Activated T-cell treated with anti-CD3 and anti-CD28 coated beads, Interleukin-2, amount 50 U/mL, for 48 hours (primary cell): ENCODE results near the gene SMKR1.
A peak's percentile ranks its signal among the peaks of the same experiment; 100 is the strongest.
"Not testable (repeated sequence)": the region's sequence is repeated elsewhere in the genome, so short reads cannot be mapped to it uniquely, and the experiment has no call there.

Experiments
- DNase-seq, 2 experiments: peaks; one replicate each; pipeline ENCODE4 v3.0.0-alpha.2; 2020

The SMKR1 gene

GRCh38 chr7:129530795-129531391 is 28.6 kb downstream of the SMKR1 start:
- peak; percentile 63 to 64 for DNase-seq

- no peak for DNase-seq
These were observed 29.4 kb downstream of the SMKR1 start for GRCh38 chr7:129531721-129532120.

- DNase-seq: no peak
These were observed 30.0 kb downstream of the SMKR1 start for GRCh38 chr7:129532375-129532774.

- not testable (repeated sequence) for DNase-seq
These were observed 32.4 kb downstream of the SMKR1 start for GRCh38 chr7:129534558-129535274.

- peak; percentile 28 to 32 for DNase-seq
These were observed 33.6 kb downstream of the SMKR1 start for GRCh38 chr7:129535896-129536295.

- no peak for DNase-seq
These were observed 34.0 kb downstream of the SMKR1 start for GRCh38 chr7:129536323-129536722.

DNA sequence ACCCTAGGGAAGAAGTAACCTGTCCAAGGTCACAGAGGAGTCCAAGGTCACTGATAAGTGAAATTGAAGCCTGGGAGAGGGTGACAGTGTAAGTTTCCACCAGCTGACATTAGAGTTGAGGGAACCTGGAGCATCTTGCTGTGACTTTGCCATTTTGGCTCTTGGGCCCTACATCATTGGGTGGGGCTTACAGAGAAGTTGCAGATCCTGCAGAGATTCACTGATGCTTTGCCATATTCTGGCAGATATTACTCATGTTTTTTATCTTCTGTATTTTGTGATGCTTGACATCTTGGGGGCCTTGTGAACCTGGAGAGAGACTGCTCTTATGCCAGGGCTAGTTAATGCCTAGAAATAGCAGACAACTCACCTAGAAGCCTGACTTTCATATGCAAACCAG is 36.5 kb downstream of the SMKR1 start:
- no peak for DNase-seq

- no peak for DNase-seq
These were observed 38.0 kb downstream of the SMKR1 start for GRCh38 chr7:129540340-129540739.

- no peak for DNase-seq
These were observed 42.4 kb downstream of the SMKR1 start for GRCh38 chr7:129544700-129545099.

DNA sequence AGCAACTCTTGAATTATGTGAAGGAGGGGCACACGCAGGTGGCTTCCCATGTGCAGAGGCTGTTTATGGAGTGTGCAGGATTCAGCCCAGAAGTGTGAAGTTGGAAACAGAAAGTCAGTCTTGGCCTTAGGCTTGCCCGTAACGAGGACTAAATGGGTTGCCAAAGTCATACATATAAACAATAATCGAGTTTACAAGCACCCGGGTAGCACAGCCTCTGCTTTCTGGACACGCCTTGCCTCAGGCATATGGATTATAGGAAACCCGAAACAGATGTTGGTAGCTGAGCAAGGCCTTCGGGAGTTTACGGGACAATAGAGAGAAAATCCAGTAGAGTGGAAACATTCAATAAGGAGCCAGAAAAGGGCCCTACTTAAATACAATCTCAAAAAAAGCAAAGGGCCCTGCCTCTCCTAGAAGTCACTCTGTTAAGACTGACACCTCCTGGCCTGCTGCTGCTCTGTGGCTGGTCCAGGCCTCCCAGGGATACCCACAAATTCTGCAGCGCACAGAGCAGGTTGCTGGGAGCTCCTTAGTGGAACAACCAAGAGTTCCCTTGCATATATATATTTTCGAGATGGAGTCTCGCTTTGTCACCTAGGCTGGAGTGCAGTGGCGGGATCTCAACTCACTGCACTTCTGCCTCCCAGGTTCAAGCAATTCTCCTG is 48.5 kb downstream of the SMKR1 start:
- no peak for DNase-seq

DNA sequence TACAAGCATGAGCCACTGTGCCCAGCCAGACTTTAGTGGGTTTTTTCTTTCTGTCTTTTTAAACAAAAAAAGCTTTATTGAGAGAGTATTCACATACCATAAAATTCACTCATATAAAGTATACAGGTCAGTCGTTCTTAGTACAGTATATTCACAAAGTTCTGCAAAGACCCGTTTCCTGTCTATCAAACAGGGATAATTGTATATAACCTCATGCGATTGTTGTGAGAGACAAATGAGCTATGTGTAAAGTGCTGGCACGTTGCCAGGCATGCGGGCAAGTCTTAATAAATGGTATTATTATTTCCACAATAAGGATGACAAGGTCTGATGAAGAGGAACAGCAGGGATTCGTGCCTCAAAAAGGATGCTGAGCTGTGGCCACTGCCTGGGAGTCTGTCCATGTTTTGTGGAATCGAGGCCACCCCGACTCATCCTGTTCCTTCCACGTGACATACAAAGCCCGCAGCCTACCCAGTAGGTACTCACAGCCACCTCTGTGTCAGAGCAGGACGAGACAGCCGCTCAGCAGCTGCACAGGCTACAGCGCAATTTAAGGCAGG is 51.6 kb downstream of the SMKR1 start:
- DNase-seq: peak; percentile 55 to 59

DNA sequence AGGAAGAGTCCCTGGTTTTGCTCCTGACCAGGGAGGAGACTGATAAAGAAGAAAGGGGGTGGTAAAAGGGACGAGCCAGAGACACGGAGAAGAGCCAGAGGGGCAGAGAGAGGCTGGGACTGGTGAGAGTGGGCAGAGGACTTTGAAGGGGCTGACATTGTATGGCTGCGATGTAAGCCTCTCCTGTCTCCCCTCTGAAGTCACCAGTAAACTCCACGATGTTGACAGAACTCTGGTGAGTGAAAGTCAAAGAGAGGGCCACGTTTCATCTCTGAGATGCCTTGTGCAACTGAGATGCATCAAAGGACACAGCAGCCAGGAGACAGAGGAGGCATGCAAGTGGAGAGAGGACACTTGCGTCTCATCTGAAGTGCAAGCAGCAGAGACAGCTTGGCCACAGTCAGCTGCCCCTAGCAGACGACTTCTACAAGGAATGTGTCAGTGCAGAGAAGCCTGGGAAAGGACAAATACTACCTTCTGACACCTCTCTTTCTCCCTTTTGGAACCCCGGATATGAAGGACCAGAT is 54.3 kb downstream of the SMKR1 start:
- DNase-seq: no peak

DNA sequence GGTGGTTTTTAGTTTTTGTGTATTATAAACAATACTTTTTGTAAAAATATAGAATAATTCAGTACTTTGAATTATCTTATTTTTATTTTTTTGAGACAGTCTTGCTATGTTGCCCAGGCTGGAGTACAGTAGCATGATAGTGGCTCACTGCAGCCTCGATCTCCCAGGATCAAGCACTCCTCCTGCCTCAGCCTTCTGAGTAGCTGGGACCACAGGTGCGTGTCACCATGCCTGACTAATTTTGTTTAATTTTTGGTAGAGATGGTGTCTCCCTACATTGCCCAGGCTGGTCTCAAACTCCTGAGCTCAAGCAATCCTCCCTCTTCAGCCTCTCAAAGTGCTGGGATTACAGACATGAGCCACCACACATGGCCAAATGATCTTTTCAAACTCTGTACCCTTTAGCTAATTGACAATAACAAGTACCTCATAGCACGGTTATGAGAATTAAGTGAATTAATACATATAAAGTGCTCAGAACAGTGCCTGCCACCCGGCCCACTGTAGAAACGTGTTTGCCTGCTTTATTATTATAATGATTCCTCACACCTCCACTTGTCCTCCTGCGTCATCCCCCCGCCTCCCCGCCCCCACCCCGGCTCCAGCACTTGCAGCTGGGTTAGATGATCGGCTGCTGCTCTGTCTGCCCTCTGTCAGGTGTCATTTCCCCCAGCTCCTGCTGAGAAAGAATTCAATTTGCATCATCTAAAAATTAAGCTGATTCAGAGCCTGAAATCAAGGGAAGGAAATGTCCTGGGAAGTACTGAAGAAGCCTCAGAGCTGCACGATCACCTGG is 55.6 kb downstream of the SMKR1 start:
- DNase-seq: no peak

DNA sequence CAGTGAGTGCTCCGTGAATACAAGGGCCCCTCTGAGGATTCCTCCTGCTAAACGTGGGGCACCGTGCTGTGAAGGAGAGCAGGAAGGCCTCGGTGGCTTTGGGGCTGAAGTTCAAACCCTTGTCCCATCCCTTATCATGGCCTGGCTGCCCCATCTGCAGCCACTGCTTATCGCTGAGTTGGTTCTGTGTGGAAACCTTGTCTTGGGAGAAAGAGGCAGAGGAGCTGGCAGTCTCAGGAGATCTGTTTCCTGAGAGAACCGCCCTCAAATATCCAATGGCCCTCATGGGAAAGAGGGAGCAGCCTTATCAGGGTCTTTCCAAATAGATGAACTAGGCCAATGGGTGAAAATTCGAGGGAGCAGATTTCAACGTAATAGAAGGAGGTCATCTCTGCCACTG is 57.2 kb downstream of the SMKR1 start:
- DNase-seq: no peak

GRCh38 chr7:129560831-129561230 is 58.5 kb downstream of the SMKR1 start:
- DNase-seq: no peak

- DNase-seq: no peak
These were observed 59.5 kb downstream of the SMKR1 start for GRCh38 chr7:129561677-129562359.
